Neural crest cell (in vitro differentiated cells): Measurements from ENCODE around the gene TRPV5. TPM values are rescaled to one million over a fixed set of nuclear protein-coding genes. Genes with fewer than 3 reads are reported as not detected.
A peak's percentile ranks its signal among the peaks of the same experiment; 100 is the strongest.

Experiments used
- DNase-seq: peaks from one replicate; pipeline ENCODE4 v3.0.0; 2021; ENCODE audit warnings: low read depth, mixed read lengths, low spot score
- H3K27ac Mint-ChIP-seq: one replicate; pipeline ENCODE4 v1.8.0; 2021; ENCODE audit warnings: mild to moderate bottlenecking, mixed read lengths; ENCODE audit not compliant: unreplicated experiment
- H3K27me3 Mint-ChIP-seq: 2 replicates; pipeline ENCODE4 v1.8.0; 2021; ENCODE audit warnings: low read depth, mild to moderate bottlenecking, mixed read lengths
- H3K36me3 Mint-ChIP-seq: 2 replicates; pipeline ENCODE4 v1.8.0; 2021; ENCODE audit warnings: low read depth, mild to moderate bottlenecking, mixed read lengths
- H3K4me1 Mint-ChIP-seq: 2 replicates; pipeline ENCODE4 v1.8.0; 2021; ENCODE audit warnings: mixed read lengths
- H3K4me3 Mint-ChIP-seq: one replicate; pipeline ENCODE4 v1.8.0; 2021; ENCODE audit warnings: mild to moderate bottlenecking, mixed read lengths
- H3K9me3 Mint-ChIP-seq: 2 replicates; pipeline ENCODE4 v1.8.0; 2021; ENCODE audit warnings: mixed read lengths
- CTCF ChIP-seq: fragments of 200-600 bp; sonication (generic); conservative IDR thresholded peaks from 2 replicates; pipeline ENCODE4 v1.5.0; 2021; ENCODE audit warnings: antibody characterized with exemption, mild to moderate bottlenecking
- total RNA-seq: library from RNA; stranded (reverse); gene quantifications from 2 replicates; pipeline ENCODE4 v1.2.1, GENCODE V29; 2021

Gene TRPV5
- total RNA-seq, 1 donor from 2014 or later = 0.07 TPM

GRCh38 chr7:142862351-142862750 is 71.2 kb downstream of the TRPV5 start:
- Mint-ChIP-seq H3K36me3 (no peaks in the 10 kb centered on the region), H3K27me3 (no peaks in the 10 kb centered on the region), H3K9me3 (no peaks in the 10 kb centered on the region), H3K27ac (no peak overlapping the region), H3K4me1 (peaks cover 11% of the 10 kb centered on the region), H3K4me3 (no peak overlapping the region)
- DNase-seq = no peak
- TF ChIP-seq CTCF = no peak

- Mint-ChIP-seq H3K4me1 (peaks cover 15% of the 10 kb centered on the region), H3K4me3 (no peak overlapping the region), H3K27me3 (peaks cover 8% of the 10 kb centered on the region), H3K27ac (no peak overlapping the region), H3K9me3 (no peaks in the 10 kb centered on the region), H3K36me3 (no peaks in the 10 kb centered on the region)
- no peak for TF ChIP-seq CTCF
- no peak for DNase-seq
These were observed 72.6 kb downstream of the TRPV5 start for GRCh38 chr7:142860968-142861367.

GRCh38 chr7:142859829-142860228 is 73.7 kb downstream of the TRPV5 start:
- Mint-ChIP-seq H3K36me3 (no peaks in the 10 kb centered on the region), H3K9me3 (no peaks in the 10 kb centered on the region), H3K4me3 (peak overlapping the region; percentile 39), H3K27me3 (peaks cover 11% of the 10 kb centered on the region), H3K4me1 (peaks cover 15% of the 10 kb centered on the region), H3K27ac (no peak overlapping the region)
- no peak for TF ChIP-seq CTCF
- DNase-seq = no peak

- Mint-ChIP-seq H3K4me1 (peaks cover 15% of the 10 kb centered on the region), H3K9me3 (no peaks in the 10 kb centered on the region), H3K36me3 (no peaks in the 10 kb centered on the region), H3K27ac (no peak overlapping the region), H3K4me3 (peak overlapping the region; percentile 39), H3K27me3 (peaks cover 11% of the 10 kb centered on the region)
- DNase-seq = no peak
- TF ChIP-seq CTCF = no peak
These were observed 74.1 kb downstream of the TRPV5 start for GRCh38 chr7:142859411-142859810.

Other genes with a start within 250 kb of the TRPV5 start
- gene PRSS1, start 184.3 kb downstream of the TRPV5 start, total RNA-seq = not detected in 2 replicates
- gene PRSS2, start 162.8 kb downstream of the TRPV5 start, total RNA-seq = not detected in 2 replicates
- gene EPHB6, start 78.7 kb downstream of the TRPV5 start, total RNA-seq = 12.3 and 12.5 TPM in 2 replicates
- 0.07 and 0.16 TPM in 2 replicates for gene TRPV6, start 48.0 kb downstream of the TRPV5 start, total RNA-seq
- not detected in 2 replicates for gene LLCFC1, start 5.7 kb upstream of the TRPV5 start, total RNA-seq
- 1.4 and 1.7 TPM in 2 replicates for gene KEL, start 28.6 kb upstream of the TRPV5 start, total RNA-seq
- gene OR9A2, start 93.4 kb upstream of the TRPV5 start, total RNA-seq = not detected in 2 replicates
- gene OR6V1, start 118.6 kb upstream of the TRPV5 start, total RNA-seq = not detected in 2 replicates
- not detected in 2 replicates for gene PIP, start 198.3 kb upstream of the TRPV5 start, total RNA-seq
- not detected in 2 replicates for gene TAS2R39, start 249.7 kb upstream of the TRPV5 start, total RNA-seq